Measurements from ENCODE around the gene SERINC1. TPM values are rescaled to one million over a fixed set of nuclear protein-coding genes. Genes with fewer than 3 reads are reported as not detected.

SERINC1 gene
- total RNA-seq, 1 experiment from 2014 or later = 70.1 TPM

GRCh38 chr6:122412001-122412400, 59.6 kb downstream of the SERINC1 start:
- Histone ChIP-seq H3K9me3 (ENCODE audit: low read length) (no peaks in the 10 kb centered on the region), H3K27ac (ENCODE audit: low read length) (no peak overlapping the region), H3K4me1 (ENCODE audit: low read length) (no peaks in the 10 kb centered on the region; the same call in 1 of the 2 replicates), H3K9me2 (replicated peaks; ENCODE audit: insufficient read depth, low read length) (no peaks in the 10 kb centered on the region), H3K27me3 (ENCODE audit: low read length) (no peaks in the 10 kb centered on the region), H3K4me2 (ENCODE audit: low read depth, low read length, poor library complexity, severe bottlenecking) (no peak overlapping the region), H3K9ac (ENCODE audit: low read length) (no peak overlapping the region), H3K4me3 (ENCODE audit: low read length) (no peak overlapping the region), H2AFZ (ENCODE audit: low read length) (no peak overlapping the region), H4K20me1 (ENCODE audit: insufficient read depth, low read depth, low read length) (0 out of 2 replicates have a peak, but pooled peaks cover 10% of the 10 kb centered on the region), H3K36me3 (ENCODE audit: insufficient read depth, low read length) (peaks cover 38% of the 10 kb centered on the region), H3K79me2 (ENCODE audit: low read length) (peaks cover 92% of the 10 kb centered on the region)
- DNase-seq = no peak

GRCh38 chr6:122408702-122409458, 62.7 kb downstream of the SERINC1 start:
- Histone ChIP-seq H3K79me2 (ENCODE audit: low read length) (peaks cover 97% of the 10 kb centered on the region), H3K4me1 (ENCODE audit: low read length) (no peaks in the 10 kb centered on the region; the same call in none of the 2 replicates), H3K9ac (ENCODE audit: low read length) (no peak overlapping the region), H2AFZ (ENCODE audit: low read length) (no peak overlapping the region), H3K36me3 (ENCODE audit: insufficient read depth, low read length) (peaks cover 16% of the 10 kb centered on the region), H4K20me1 (ENCODE audit: insufficient read depth, low read depth, low read length) (0 out of 2 replicates have a peak, but pooled peaks cover 10% of the 10 kb centered on the region), H3K27me3 (ENCODE audit: low read length) (no peaks in the 10 kb centered on the region), H3K9me3 (ENCODE audit: low read length) (no peaks in the 10 kb centered on the region), H3K27ac (ENCODE audit: low read length) (no peak overlapping the region), H3K4me3 (ENCODE audit: low read length) (no peak overlapping the region), H3K9me2 (replicated peaks; ENCODE audit: insufficient read depth, low read length) (no peaks in the 10 kb centered on the region), H3K4me2 (ENCODE audit: low read depth, low read length, poor library complexity, severe bottlenecking) (no peak overlapping the region)
- DNase-seq = no peak

- H4K20me1 ChIP-seq (ENCODE audit: insufficient read depth, low read depth, low read length) = 0 out of 2 replicates have a peak, but pooled peaks cover 10% of the 10 kb centered on the region
These were observed 63.4 kb downstream of the SERINC1 start for GRCh38 chr6:122408240-122408639.

GRCh38 chr6:122407712-122408111, 63.9 kb downstream of the SERINC1 start:
- Histone ChIP-seq H3K27me3 (ENCODE audit: low read length) (no peaks in the 10 kb centered on the region), H2AFZ (ENCODE audit: low read length) (no peak overlapping the region), H3K9ac (ENCODE audit: low read length) (no peak overlapping the region), H3K9me2 (replicated peaks; ENCODE audit: insufficient read depth, low read length) (no peaks in the 10 kb centered on the region), H3K4me1 (ENCODE audit: low read length) (no peaks in the 10 kb centered on the region; the same call in none of the 2 replicates), H3K9me3 (ENCODE audit: low read length) (no peaks in the 10 kb centered on the region), H3K4me3 (ENCODE audit: low read length) (no peak overlapping the region), H3K4me2 (ENCODE audit: low read depth, low read length, poor library complexity, severe bottlenecking) (no peak overlapping the region), H4K20me1 (ENCODE audit: insufficient read depth, low read depth, low read length) (peaks cover 10% of the 10 kb centered on the region; the same call in 1 of the 2 replicates), H3K27ac (ENCODE audit: low read length) (no peak overlapping the region), H3K79me2 (ENCODE audit: low read length) (peaks cover 99% of the 10 kb centered on the region), H3K36me3 (ENCODE audit: insufficient read depth, low read length) (peaks cover 17% of the 10 kb centered on the region)
- no peak for DNase-seq

More at GRCh38 chr6:122408240-122408639, 63.4 kb downstream of the SERINC1 start:
- no peak overlapping the region for H3K4me3 ChIP-seq (ENCODE audit: low read length)
- no peaks in the 10 kb centered on the region for H3K27me3 ChIP-seq (ENCODE audit: low read length)
- peaks cover 14% of the 10 kb centered on the region for H3K36me3 ChIP-seq (ENCODE audit: insufficient read depth, low read length)
- H3K4me2 ChIP-seq (ENCODE audit: low read depth, low read length, poor library complexity, severe bottlenecking) = no peak overlapping the region
- H3K4me1 ChIP-seq (ENCODE audit: low read length) = no peaks in the 10 kb centered on the region; the same call in none of the 2 replicates
- DNase-seq = no peak
- peaks cover 97% of the 10 kb centered on the region for H3K79me2 ChIP-seq (ENCODE audit: low read length)
- no peak overlapping the region for H3K27ac ChIP-seq (ENCODE audit: low read length)
- no peak overlapping the region for H3K9ac ChIP-seq (ENCODE audit: low read length)
- H3K9me2 ChIP-seq (replicated peaks; ENCODE audit: insufficient read depth, low read length) = no peaks in the 10 kb centered on the region
- H2AFZ ChIP-seq (ENCODE audit: low read length) = no peak overlapping the region
- no peaks in the 10 kb centered on the region for H3K9me3 ChIP-seq (ENCODE audit: low read length)

- Histone ChIP-seq H3K9ac (ENCODE audit: low read length) (no peak overlapping the region), H3K27ac (ENCODE audit: low read length) (no peak overlapping the region), H4K20me1 (ENCODE audit: insufficient read depth, low read depth, low read length) (peaks cover 9% of the 10 kb centered on the region; the same call in 1 of the 2 replicates), H3K4me3 (ENCODE audit: low read length) (no peak overlapping the region), H2AFZ (ENCODE audit: low read length) (no peak overlapping the region), H3K36me3 (ENCODE audit: insufficient read depth, low read length) (peaks cover 18% of the 10 kb centered on the region), H3K4me2 (ENCODE audit: low read depth, low read length, poor library complexity, severe bottlenecking) (no peak overlapping the region), H3K9me3 (ENCODE audit: low read length) (no peaks in the 10 kb centered on the region), H3K27me3 (ENCODE audit: low read length) (no peaks in the 10 kb centered on the region), H3K79me2 (ENCODE audit: low read length) (peaks cover 99% of the 10 kb centered on the region), H3K4me1 (ENCODE audit: low read length) (peaks cover 8% of the 10 kb centered on the region), H3K9me2 (replicated peaks; ENCODE audit: insufficient read depth, low read length) (no peaks in the 10 kb centered on the region)
- DNase-seq = no peak
These were observed 65.4 kb downstream of the SERINC1 start for GRCh38 chr6:122406187-122406586.

- H3K4me1 ChIP-seq (ENCODE audit: low read length) = peaks cover 16% of the 10 kb centered on the region
- no peak overlapping the region for H3K4me2 ChIP-seq (ENCODE audit: low read depth, low read length, poor library complexity, severe bottlenecking)
- H3K9me3 ChIP-seq (ENCODE audit: low read length) = no peaks in the 10 kb centered on the region
- H3K4me3 ChIP-seq (ENCODE audit: low read length) = no peak overlapping the region
- peaks cover 9% of the 10 kb centered on the region; the same call in 1 of the 2 replicates for H4K20me1 ChIP-seq (ENCODE audit: insufficient read depth, low read depth, low read length)
- no peak overlapping the region for H3K9ac ChIP-seq (ENCODE audit: low read length)
- H3K27ac ChIP-seq (ENCODE audit: low read length) = no peak overlapping the region
- H3K9me2 ChIP-seq (replicated peaks; ENCODE audit: insufficient read depth, low read length) = no peaks in the 10 kb centered on the region
- H3K79me2 ChIP-seq (ENCODE audit: low read length) = peaks cover 99% of the 10 kb centered on the region
- peaks cover 18% of the 10 kb centered on the region for H3K36me3 ChIP-seq (ENCODE audit: insufficient read depth, low read length)
- no peaks in the 10 kb centered on the region for H3K27me3 ChIP-seq (ENCODE audit: low read length)
- no peak overlapping the region for H2AFZ ChIP-seq (ENCODE audit: low read length)
- DNase-seq = no peak
These were observed 66.2 kb downstream of the SERINC1 start for GRCh38 chr6:122405417-122405816.

- peaks cover 16% of the 10 kb centered on the region for H3K4me1 ChIP-seq (ENCODE audit: low read length)
- no peaks in the 10 kb centered on the region for H3K9me3 ChIP-seq (ENCODE audit: low read length)
- H3K27ac ChIP-seq (ENCODE audit: low read length) = no peak overlapping the region
- H3K36me3 ChIP-seq (ENCODE audit: insufficient read depth, low read length) = peaks cover 18% of the 10 kb centered on the region
- peaks cover 12% of the 10 kb centered on the region; the same call in 1 of the 2 replicates for H4K20me1 ChIP-seq (ENCODE audit: insufficient read depth, low read depth, low read length)
- no peak for DNase-seq
- no peak overlapping the region for H3K4me2 ChIP-seq (ENCODE audit: low read depth, low read length, poor library complexity, severe bottlenecking)
- H3K9me2 ChIP-seq (replicated peaks; ENCODE audit: insufficient read depth, low read length) = no peaks in the 10 kb centered on the region
- H3K9ac ChIP-seq (ENCODE audit: low read length) = no peak overlapping the region
- H3K4me3 ChIP-seq (ENCODE audit: low read length) = no peak overlapping the region
- H2AFZ ChIP-seq (ENCODE audit: low read length) = no peak overlapping the region
- no peaks in the 10 kb centered on the region for H3K27me3 ChIP-seq (ENCODE audit: low read length)
- peaks cover 100% of the 10 kb centered on the region for H3K79me2 ChIP-seq (ENCODE audit: low read length)
These were observed 67.2 kb downstream of the SERINC1 start for GRCh38 chr6:122404444-122404843.

GRCh38 chr6:122401104-122401503, 70.5 kb downstream of the SERINC1 start:
- H3K27me3 ChIP-seq (ENCODE audit: low read length) = no peaks in the 10 kb centered on the region
- peaks cover 23% of the 10 kb centered on the region for H3K4me1 ChIP-seq (ENCODE audit: low read length)
- peaks cover 66% of the 10 kb centered on the region for H3K79me2 ChIP-seq (ENCODE audit: low read length)
- H3K9ac ChIP-seq (ENCODE audit: low read length) = peak overlapping the region; percentile 98
- H3K4me3 ChIP-seq (ENCODE audit: low read length) = peak overlapping the region; percentile 97
- H4K20me1 ChIP-seq (ENCODE audit: insufficient read depth, low read depth, low read length) = peaks cover 12% of the 10 kb centered on the region; the same call in 1 of the 2 replicates
- no peak overlapping the region for H3K27ac ChIP-seq (ENCODE audit: low read length)
- H3K9me2 ChIP-seq (replicated peaks; ENCODE audit: insufficient read depth, low read length) = peaks cover 3% of the 10 kb centered on the region
- peaks cover 13% of the 10 kb centered on the region for H3K36me3 ChIP-seq (ENCODE audit: insufficient read depth, low read length)
- H3K9me3 ChIP-seq (ENCODE audit: low read length) = no peaks in the 10 kb centered on the region
- no peak for DNase-seq
- no peak overlapping the region for H2AFZ ChIP-seq (ENCODE audit: low read length)
- peak overlapping the region; percentile 84 for H3K4me2 ChIP-seq (ENCODE audit: low read depth, low read length, poor library complexity, severe bottlenecking)
